DLD1 (cell line): ENCODE results near the gene NAGLU.

Source experiments
- in situ Hi-C: cut with HindIII; loops from 2 replicates; pipeline ENCODE4 v1.10.0; 2017; ENCODE audit warnings: low sequenced_read_pairs

NAGLU gene

GRCh38 chr17:42519546-42520491 lies 16.2 kb upstream of the NAGLU start:
- in situ Hi-C loops: loop anchor here (25.0 kb wide), 1 partner anchor 208 kb away; no protein-coding TSS in a partner anchor

- in situ Hi-C loops: loop anchor here (25.0 kb wide), 1 partner anchor 208 kb away; no protein-coding TSS in a partner anchor
Measured at GRCh38 chr17:42520540-42520951, 15.5 kb upstream of the NAGLU start.

GRCh38 chr17:42521036-42521435 lies 15.0 kb upstream of the NAGLU start:
- in situ Hi-C loops: loop anchor here (25.0 kb wide), 1 partner anchor 209 kb away; no protein-coding TSS in a partner anchor

- in situ Hi-C loops: loop anchor here (25.0 kb wide), 1 partner anchor 209 kb away; no protein-coding TSS in a partner anchor
Measured at GRCh38 chr17:42521666-42522262, 14.3 kb upstream of the NAGLU start.

DNA sequence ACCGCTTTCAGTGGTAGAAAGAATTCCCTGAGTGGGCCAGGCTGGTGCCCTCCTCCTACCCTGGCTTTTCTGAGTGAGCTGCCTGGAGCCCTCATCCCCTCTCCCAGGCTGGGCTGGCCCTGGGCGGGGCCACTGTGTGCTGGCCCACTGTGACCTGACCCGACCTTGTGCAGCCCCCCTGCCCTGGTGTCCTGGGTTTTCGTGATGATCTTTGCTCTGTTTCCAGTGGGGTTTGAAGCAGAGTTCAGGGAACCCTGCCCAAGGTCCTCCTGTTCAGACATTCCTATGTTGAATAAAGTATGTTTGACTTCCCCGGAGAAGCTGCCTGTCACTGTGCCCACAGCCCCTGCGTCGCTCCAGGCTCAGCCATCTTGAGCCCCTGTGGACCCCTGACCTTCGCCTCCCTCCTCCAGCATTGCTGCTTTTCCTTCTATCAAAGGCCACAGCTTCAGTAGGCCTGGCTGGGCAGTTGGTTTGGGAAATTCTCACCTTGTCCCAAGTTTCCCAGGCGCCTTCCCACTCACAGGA lies 13.7 kb upstream of the NAGLU start:
- in situ Hi-C loops: loop anchor here (25.0 kb wide), 1 partner anchor 210 kb away; no protein-coding TSS in a partner anchor

DNA sequence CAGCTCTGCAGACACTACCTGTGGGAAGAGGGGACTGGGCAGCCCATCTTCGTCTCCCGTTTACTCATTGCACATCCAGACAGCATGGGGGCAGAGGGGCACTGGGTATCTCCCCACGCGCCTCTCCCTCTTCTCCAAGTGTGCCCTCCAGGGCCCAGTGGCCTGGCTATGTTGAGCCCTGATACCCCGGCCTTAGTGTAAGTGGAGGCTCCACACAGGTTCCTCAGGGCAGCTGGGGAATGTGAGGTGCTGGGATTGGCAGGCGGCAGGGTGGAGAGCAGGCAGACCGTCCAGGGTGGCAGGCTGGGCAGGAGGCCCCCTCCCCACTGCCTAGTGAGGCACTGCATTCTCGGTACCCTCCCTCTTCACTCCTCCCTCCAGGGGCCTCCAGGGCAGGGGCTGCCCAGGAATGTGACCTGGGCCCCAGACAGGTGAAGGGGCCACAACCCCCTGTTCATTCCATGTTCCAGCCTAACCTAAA lies 13.2 kb upstream of the NAGLU start:
- in situ Hi-C loops: loop anchor here (25.0 kb wide), 1 partner anchor 211 kb away; no protein-coding TSS in a partner anchor

DNA sequence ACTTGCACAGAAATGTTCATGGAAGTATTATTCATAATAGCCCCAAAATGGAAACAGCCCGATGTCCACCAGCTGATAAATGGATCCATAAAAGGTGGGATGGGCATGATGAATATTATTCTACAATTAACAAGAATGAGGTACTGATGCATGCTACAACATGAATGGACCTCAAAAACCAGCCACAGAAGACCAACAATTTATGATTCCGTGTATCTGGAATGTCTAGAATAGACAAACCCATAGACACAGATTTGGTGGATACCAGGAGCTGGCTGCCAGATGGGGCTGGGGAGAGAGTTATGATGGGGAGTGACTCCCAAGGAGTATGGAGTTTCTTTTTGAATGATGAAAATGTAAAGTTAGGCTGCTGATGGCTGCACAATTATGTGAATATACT lies 10.8 kb upstream of the NAGLU start:
- in situ Hi-C loops: no loop called here

- in situ Hi-C loops: no loop called here
Measured at GRCh38 chr17:42526031-42526444, 10.0 kb upstream of the NAGLU start.

DNA sequence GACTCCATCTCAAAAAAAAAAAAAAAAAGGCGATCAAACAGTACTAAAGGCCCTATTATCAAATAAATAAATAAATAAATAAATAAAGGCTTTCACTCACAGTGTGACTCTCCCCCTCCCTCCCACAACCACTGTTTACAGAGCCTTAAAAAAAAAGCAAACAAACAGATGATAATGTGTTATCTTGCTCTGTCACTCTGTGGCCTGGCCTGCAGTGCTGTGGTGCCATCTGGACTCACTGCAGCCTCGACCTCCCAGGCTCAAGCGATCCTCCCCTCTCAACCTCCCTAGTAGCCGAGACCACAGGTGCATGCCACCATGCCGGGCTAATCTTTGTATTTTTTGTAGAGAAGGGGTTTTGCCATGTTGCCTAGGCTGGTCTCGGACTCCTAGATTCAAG lies 8.1 kb upstream of the NAGLU start:
- in situ Hi-C loops: no loop called here

- in situ Hi-C loops: no loop called here
Measured at GRCh38 chr17:42529061-42529460, 7.0 kb upstream of the NAGLU start.

GRCh38 chr17:42530952-42531454 lies 5.0 kb upstream of the NAGLU start:
- in situ Hi-C loops: no loop called here

DNA sequence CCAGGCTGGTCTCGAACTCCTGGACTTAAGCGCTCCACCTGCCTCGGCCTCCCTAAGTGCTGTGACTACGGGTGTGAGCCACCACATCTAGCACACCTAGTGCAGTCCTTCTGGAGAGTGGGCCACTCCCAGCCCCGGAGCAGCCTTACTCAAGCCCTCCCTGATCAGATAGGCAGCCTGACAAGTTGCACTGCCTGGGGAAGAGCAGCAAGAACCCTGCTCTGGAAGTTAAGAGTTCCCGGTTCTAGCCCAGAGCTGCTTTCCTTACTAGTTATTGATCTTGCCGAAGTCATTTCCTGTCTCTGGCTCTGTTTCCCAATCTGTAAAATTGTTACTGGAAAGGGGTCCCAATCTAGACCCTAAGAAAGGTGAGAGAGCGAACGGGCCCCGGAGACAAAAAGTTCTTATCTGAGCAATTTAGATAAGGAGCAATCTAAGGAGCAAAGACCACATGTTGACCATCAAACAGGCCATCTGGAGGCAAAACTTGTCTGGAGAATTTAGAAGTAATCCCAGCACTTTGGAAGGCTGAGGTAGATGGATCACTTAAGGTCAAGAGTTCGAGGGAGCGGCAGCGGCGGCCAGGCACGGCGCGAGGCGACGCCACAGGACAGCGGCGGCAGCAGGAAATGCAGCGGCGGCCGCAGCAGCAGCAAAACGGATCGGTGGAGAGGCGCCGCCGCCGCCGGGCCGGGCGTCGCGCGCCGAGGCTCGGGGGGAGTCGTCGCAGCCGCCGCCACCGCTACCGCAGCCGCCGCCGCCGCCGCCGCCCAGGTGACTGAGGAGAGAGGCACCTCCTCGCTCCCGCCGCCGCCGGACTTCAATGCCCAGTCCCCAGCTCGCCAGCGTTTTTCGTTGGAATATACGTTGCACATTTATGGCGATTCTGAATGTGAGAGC lies 4.3 kb upstream of the NAGLU start:
- in situ Hi-C loops: no loop called here

GRCh38 chr17:42535155-42536047 lies 640 bp upstream of the NAGLU start:
- in situ Hi-C loops: no loop called here

GRCh38 chr17:42536372-42537155 lies 523 bp downstream of the NAGLU start:
- in situ Hi-C loops: no loop called here

- in situ Hi-C loops: no loop called here
Measured at GRCh38 chr17:42537156-42537805, 1.2 kb downstream of the NAGLU start.

DNA sequence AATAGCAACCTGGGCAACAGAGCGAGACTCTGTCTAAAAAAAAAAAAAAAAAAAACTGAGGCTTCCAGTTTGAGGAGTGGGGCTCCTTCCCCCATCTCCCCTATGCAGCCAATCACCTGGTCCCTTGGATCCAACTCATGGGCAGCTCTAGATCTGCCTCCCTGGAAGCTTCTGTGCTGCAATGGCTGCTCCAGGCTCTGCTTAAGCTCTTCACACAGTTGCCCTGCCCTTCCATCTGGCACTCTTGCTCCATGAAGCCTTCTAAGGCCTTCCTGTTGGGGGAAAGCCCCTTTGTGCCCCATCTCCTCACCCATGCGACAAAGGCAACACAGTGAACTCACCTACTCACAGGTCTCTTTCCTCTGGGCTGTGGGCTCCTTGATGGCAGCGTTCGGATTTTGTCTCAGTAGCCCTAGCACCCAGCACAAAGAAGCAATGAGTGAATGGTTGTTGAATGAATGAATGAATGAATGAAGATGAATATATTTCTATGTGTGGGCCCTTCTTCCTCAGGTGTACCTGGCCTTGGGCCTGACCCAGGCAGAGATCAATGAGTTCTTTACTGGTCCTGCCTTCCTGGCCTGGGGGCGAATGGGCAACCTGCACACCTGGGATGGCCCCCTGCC lies 1.9 kb downstream of the NAGLU start:
- in situ Hi-C loops: no loop called here

- in situ Hi-C loops: no loop called here
Measured at GRCh38 chr17:42538482-42538881, 2.4 kb downstream of the NAGLU start.
